Measurements from ENCODE around the gene UPK3BL2.
"Not testable (repeated sequence)": the region's sequence is repeated elsewhere in the genome, so short reads cannot be mapped to it uniquely, and the experiment has no call there.

UPK3BL2 gene

DNA sequence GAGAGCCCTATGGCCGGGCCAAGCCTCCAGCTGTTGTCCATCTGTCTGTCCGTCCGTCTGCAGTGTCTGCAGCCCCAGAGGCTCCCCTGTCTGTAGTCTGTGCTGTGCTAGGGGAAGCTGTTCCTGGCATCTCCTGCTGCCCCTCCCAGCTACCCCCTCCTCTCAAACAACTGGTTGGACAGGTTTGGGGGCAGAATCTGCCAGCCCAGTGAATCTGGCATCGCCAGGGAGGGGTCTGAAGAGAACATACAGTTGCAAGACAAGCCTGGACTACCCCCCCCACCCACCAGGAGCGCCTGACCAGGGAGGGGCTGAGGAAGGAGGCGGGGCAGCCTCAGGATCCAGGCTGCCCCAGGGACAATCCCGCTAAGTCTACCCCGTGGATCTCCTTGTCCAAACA, at the start of gene UPK3BL2:
TSS of gene UPK3BL2 (minus strand) at position 101 of the 400 bp plus-strand sequence. CDS start at position 41, 60 bp downstream.
- not testable (repeated sequence) for H3K9ac ChIP-seq (ENCODE audit: low read depth, low read length); H3K4me1 ChIP-seq (ENCODE audit: insufficient read depth, low read length); H3K36me3 ChIP-seq (ENCODE audit: insufficient read depth, low read depth, low read length); H3K27me3 ChIP-seq (ENCODE audit: insufficient read depth, low read length); H3K9me3 ChIP-seq (ENCODE audit: insufficient read depth, low read depth, low read length); H3K4me3 ChIP-seq (ENCODE audit: low read length); H3K27ac ChIP-seq (ENCODE audit: low read length)

DNA sequence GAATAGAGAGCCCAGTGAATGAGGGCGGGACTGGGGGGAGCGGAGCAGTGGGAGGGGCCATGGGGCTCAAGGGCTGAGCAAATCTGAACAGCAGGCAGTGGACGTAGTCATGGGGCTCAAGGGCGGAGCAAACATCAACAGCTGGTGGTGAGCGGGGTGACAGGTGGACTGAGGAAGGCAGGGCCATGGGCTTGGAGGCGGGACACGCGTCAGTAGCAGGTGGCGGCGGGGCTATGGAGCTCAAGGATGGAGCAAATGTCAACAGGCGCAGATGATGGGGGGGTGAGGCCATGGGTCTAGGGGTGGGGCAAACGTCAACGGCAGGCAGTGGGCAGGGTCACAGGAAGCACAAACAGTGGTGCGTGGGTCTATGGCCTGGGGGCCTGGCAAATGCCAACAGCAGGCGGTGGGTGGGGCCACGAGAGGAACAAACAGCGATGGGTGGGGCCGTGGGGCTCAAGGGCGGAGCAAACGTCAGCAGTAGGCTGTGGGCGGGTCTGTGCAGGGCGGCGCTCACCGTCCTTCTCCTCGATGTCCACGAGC, 49.1 kb upstream of the UPK3BL2 start:
- H3K9ac ChIP-seq (ENCODE audit: low read depth, low read length), result not testable (repeated sequence)

DNA sequence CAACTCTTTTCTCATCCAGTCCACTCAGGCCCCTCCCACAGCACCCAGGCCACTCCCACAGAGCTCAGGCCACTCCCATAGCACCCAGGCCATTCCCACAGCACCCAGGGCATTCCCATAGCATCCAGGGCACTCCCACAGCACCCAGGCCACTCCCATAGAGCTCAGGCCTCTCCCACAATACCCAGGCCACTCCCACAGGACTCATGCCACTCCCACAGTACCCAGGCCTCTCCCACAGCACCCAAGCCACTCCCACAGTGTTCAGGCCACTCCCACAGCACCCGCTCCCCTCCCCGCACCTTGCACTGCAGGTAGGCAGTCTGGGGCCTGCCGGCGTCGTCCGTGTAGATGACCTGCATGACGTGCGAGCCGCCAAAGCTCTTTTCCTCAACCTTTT, 46.4 kb upstream of the UPK3BL2 start:
- H3K4me1 ChIP-seq (ENCODE audit: insufficient read depth, low read length); H3K9ac ChIP-seq (ENCODE audit: low read depth, low read length); H3K9me3 ChIP-seq (ENCODE audit: insufficient read depth, low read depth, low read length); H3K36me3 ChIP-seq (ENCODE audit: insufficient read depth, low read depth, low read length); H3K27ac ChIP-seq (ENCODE audit: low read length); H3K27me3 ChIP-seq (ENCODE audit: insufficient read depth, low read length); H3K4me3 ChIP-seq (ENCODE audit: low read length): not testable (repeated sequence)

More for the DNA sequence above, 49.1 kb upstream of the UPK3BL2 start:
- not testable (repeated sequence) for H3K9me3 ChIP-seq (ENCODE audit: insufficient read depth, low read depth, low read length); H3K4me1 ChIP-seq (ENCODE audit: insufficient read depth, low read length); H3K4me3 ChIP-seq (ENCODE audit: low read length); H3K27me3 ChIP-seq (ENCODE audit: insufficient read depth, low read length); H3K27ac ChIP-seq (ENCODE audit: low read length); H3K36me3 ChIP-seq (ENCODE audit: insufficient read depth, low read depth, low read length)

GRCh38 chr7:102583495-102583894, 40.0 kb upstream of the UPK3BL2 start:
- not testable (repeated sequence) for H3K36me3 ChIP-seq (ENCODE audit: insufficient read depth, low read depth, low read length); H3K9me3 ChIP-seq (ENCODE audit: insufficient read depth, low read depth, low read length); H3K4me1 ChIP-seq (ENCODE audit: insufficient read depth, low read length); H3K9ac ChIP-seq (ENCODE audit: low read depth, low read length); H3K27ac ChIP-seq (ENCODE audit: low read length); H3K27me3 ChIP-seq (ENCODE audit: insufficient read depth, low read length); H3K4me3 ChIP-seq (ENCODE audit: low read length)

DNA sequence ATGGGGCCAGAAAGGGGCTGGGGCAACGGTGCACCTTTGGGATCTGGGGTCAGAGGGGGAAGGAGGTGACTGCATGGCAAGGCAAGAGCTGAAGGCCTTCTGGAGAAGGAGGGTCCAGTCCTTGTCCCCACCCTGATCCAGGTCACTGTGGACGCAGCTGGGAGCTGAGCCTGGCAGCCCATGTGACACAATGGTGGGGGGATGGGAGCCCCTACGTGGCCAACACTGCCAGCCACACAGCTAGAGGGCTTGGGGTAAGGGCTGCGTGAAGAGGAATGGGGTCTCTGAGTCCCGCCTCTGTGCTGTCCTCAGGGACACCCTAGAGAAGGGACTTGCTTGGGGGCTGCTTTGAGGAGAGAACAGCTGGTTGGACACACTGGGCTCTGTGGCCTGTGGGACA, 38.2 kb upstream of the UPK3BL2 start:
- not testable (repeated sequence) for H3K36me3 ChIP-seq (ENCODE audit: insufficient read depth, low read depth, low read length); H3K4me3 ChIP-seq (ENCODE audit: low read length); H3K9me3 ChIP-seq (ENCODE audit: insufficient read depth, low read depth, low read length); H3K4me1 ChIP-seq (ENCODE audit: insufficient read depth, low read length); H3K27me3 ChIP-seq (ENCODE audit: insufficient read depth, low read length); H3K9ac ChIP-seq (ENCODE audit: low read depth, low read length); H3K27ac ChIP-seq (ENCODE audit: low read length)

DNA sequence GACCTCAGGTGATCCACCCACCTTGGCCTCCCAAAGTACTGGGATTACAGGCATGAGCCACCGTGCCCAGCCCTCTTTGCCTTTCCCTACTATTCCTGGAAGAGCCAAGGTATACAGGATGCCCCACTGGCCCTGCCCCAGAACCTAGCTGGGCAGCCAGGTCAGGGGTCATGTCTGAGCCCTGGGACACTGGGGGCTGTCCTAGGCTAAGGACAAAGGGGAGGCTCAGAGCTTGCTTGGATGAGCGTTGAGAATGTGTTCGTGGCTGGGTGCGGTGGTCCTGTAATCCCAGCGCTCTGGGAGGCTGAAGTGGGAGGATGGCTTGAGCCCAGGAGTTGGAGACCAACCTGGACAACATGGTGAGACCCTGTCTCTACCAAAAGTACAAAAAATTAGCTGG, 35.0 kb upstream of the UPK3BL2 start:
- not testable (repeated sequence) for H3K27me3 ChIP-seq (ENCODE audit: insufficient read depth, low read length); H3K9ac ChIP-seq (ENCODE audit: low read depth, low read length); H3K36me3 ChIP-seq (ENCODE audit: insufficient read depth, low read depth, low read length); H3K9me3 ChIP-seq (ENCODE audit: insufficient read depth, low read depth, low read length); H3K4me1 ChIP-seq (ENCODE audit: insufficient read depth, low read length); H3K4me3 ChIP-seq (ENCODE audit: low read length); H3K27ac ChIP-seq (ENCODE audit: low read length)

DNA sequence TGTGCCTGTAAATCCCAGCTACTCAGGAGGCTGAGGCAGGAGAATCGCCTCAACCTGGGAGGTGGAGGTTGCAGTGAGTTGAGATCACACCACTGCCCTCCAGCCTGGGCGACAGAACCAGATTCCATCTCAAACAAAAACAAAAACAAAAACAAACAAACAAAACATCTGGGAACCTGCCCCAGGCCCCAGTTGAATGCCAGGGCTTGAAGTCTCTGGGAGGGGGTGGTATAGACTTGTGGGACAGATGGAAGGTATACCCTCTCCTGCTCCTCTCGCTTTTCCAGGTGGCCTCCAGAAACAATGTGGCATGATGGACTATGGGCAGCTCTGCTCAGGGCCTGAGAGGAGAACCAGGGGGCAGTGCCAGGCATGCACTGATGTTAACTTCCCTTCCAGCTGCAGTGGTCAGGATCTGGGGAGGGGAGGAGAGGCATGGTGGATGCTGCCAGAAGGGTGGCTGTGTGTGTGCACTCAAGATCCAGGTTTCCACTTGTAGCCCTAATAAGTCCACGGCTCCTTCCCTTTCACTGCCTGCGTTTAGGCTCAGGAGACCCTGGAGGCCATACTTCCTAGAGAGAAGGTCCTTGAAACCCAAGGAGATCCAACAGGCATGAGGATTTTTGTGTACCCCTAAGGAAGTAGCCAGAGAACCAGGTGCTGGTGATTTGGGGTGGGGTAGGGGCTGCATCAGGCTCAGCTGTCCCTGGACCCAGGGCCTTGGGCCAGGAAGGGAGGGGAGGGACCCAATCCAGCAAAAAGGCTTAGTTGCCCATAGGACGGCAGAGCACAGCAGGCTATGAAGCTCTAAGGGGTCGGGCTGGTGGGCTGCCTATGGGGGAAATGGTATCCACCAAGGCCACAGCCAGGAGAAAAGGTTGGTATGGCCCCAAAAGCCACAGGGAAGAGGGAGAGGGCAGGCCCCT, 34.1 kb upstream of the UPK3BL2 start:
- H3K36me3 ChIP-seq (ENCODE audit: insufficient read depth, low read depth, low read length); H3K4me3 ChIP-seq (ENCODE audit: low read length); H3K27ac ChIP-seq (ENCODE audit: low read length); H3K27me3 ChIP-seq (ENCODE audit: insufficient read depth, low read length); H3K4me1 ChIP-seq (ENCODE audit: insufficient read depth, low read length); H3K9me3 ChIP-seq (ENCODE audit: insufficient read depth, low read depth, low read length); H3K9ac ChIP-seq (ENCODE audit: low read depth, low read length): not testable (repeated sequence)

DNA sequence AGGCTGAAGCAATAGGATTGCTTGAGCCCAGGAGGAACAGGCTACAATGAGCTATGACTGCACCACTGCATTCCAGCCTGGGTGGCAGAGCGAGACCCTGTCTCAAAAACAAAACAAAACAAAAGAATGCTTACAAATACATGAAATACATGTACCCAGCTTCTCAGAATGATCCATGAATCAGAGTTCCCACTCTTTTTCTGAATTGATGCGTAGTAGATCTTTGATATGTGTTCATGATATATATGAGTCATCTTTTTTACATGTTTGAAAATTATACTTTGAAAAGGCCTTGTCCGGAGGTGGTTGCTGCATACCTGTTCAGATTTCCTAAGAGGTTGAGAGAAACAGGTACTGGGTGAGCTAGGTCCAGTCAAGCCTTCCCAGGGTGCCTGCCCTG, 32.9 kb upstream of the UPK3BL2 start:
- H3K9ac ChIP-seq (ENCODE audit: low read depth, low read length); H3K27me3 ChIP-seq (ENCODE audit: insufficient read depth, low read length); H3K4me3 ChIP-seq (ENCODE audit: low read length); H3K36me3 ChIP-seq (ENCODE audit: insufficient read depth, low read depth, low read length); H3K4me1 ChIP-seq (ENCODE audit: insufficient read depth, low read length); H3K9me3 ChIP-seq (ENCODE audit: insufficient read depth, low read depth, low read length); H3K27ac ChIP-seq (ENCODE audit: low read length): not testable (repeated sequence)

DNA sequence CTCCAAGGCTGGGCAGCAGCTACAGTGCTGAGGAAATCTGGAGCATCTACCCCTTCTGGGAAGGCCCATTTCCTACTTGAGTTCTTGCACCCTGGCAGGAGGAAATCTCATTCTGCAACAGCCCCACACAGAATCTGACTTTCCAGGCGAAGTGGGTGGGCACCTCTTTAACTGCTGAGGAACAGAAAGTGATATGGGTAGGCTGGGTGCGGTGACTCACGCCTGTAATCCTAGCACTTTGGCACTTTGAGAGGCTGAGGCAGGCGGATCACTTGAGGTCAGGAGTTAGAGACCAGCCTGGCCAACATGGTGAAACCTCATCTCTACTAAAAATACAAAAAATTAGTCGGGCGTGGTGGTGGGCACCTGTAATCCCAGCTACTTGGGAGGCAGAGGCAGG, 31.1 kb upstream of the UPK3BL2 start:
- not testable (repeated sequence) for H3K27me3 ChIP-seq (ENCODE audit: insufficient read depth, low read length); H3K4me3 ChIP-seq (ENCODE audit: low read length); H3K9ac ChIP-seq (ENCODE audit: low read depth, low read length); H3K9me3 ChIP-seq (ENCODE audit: insufficient read depth, low read depth, low read length); H3K27ac ChIP-seq (ENCODE audit: low read length); H3K4me1 ChIP-seq (ENCODE audit: insufficient read depth, low read length); H3K36me3 ChIP-seq (ENCODE audit: insufficient read depth, low read depth, low read length)

GRCh38 chr7:102572261-102573239, 29.1 kb upstream of the UPK3BL2 start, which contains the start of gene POLR2J3:
Gene POLR2J3 (minus strand): TSS chr7:102572583. CDS start chr7:102572521, 62 bp downstream.
- H3K27ac ChIP-seq (ENCODE audit: low read length); H3K4me1 ChIP-seq (ENCODE audit: insufficient read depth, low read length); H3K36me3 ChIP-seq (ENCODE audit: insufficient read depth, low read depth, low read length); H3K27me3 ChIP-seq (ENCODE audit: insufficient read depth, low read length); H3K9me3 ChIP-seq (ENCODE audit: insufficient read depth, low read depth, low read length): not testable (repeated sequence)
- Histone ChIP-seq H3K4me3 (ENCODE audit: low read length) (peak within 1 kb of the TSS; percentile 71), H3K9ac (ENCODE audit: low read depth, low read length) (peak within 1 kb of the TSS; percentile 75)

GRCh38 chr7:102568620-102569019, 25.1 kb upstream of the UPK3BL2 start:
- H3K4me1 ChIP-seq (ENCODE audit: insufficient read depth, low read length); H3K4me3 ChIP-seq (ENCODE audit: low read length); H3K9me3 ChIP-seq (ENCODE audit: insufficient read depth, low read depth, low read length); H3K36me3 ChIP-seq (ENCODE audit: insufficient read depth, low read depth, low read length); H3K27me3 ChIP-seq (ENCODE audit: insufficient read depth, low read length); H3K27ac ChIP-seq (ENCODE audit: low read length); H3K9ac ChIP-seq (ENCODE audit: low read depth, low read length): not testable (repeated sequence)
